ENCODE measurements around the gene DUOX2. TPM values are rescaled to one million over a fixed set of nuclear protein-coding genes. Genes with fewer than 3 reads are reported as not detected.

The DUOX2 gene
- total RNA-seq = under 1 TPM; 0.02 to 0.19 TPM

DNA sequence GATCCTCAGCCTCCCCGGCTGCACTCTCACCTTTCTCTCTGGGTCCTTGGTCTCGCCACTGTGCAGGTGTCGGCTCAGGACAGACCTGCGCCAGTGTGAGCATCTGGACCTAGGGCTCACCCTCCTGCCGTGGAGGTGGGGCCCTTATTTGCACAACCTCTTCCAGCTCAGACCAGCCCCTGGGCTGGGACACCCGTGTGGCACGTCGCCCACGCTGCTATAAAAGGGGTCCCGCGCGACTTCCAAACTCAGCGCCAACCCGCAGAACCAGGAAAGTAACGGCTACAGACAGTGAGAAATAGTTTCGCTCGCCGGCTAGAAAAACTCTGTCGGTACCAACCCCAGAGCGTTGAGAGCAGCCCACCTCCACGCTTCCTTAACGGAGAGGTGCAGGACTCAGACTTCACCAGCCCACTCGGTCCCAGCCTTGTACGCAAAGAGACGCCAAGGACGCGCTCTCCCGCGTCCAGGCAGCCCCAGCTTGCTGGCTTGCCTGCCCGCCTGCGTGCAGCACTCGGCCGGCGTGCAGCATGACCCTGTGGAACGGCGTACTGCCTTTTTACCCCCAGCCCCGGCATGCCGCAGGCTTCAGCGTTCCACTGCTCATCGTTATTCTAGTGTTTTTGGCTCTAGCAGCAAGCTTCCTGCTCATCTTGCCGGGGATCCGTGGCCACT, at the start of gene DUOX2, which contains the start of gene DUOXA2:
Gene DUOX2, minus strand, starts transcription at position 97 of the 675 bp plus-strand sequence. CDS start 761 bp downstream, outside the sequence.
Gene DUOXA2, plus strand, starts transcription at position 251 of the 675 bp plus-strand sequence. Its CDS starts 280 bp downstream, at position 531.
- CTCF ChIA-PET = interaction anchor here (0.8 to 1.0 kb wide), 2 partner anchors 11 to 21 kb away, joined by 3 read pairs; no protein-coding TSS in a partner anchor
- no peak for DNase-seq
- Mint-ChIP-seq H3K27ac (no peak within 1 kb of the TSS), H3K27me3 (peaks cover 70% of the 10 kb centered on the region), H3K9me3 (no peaks in the 10 kb centered on the region), H3K36me3 (no peaks in the 10 kb centered on the region), H3K4me3 (no peak within 1 kb of the TSS), H3K4me1 (ENCODE audit: low read depth) (peaks cover 38% of the 10 kb centered on the region)
- intact Hi-C loops (cut with micrococcal nuclease) = no loop called here
- POLR2A ChIA-PET = no interaction called here

- DNase-seq = no peak
- no peaks in the 10 kb centered on the region for H3K36me3 Mint-ChIP-seq
- ChIA-PET POLR2A (interaction anchor here (0.6 to 1.9 kb wide), 6 partner anchors 24 to 239 kb away, joined by 3 to 9 read pairs (median 4); partner anchors contain the start of gene SHF), CTCF (interaction anchor here (0.6 to 3.5 kb wide), 27 partner anchors 8 to 451 kb away, joined by 3 to 60 read pairs (median 4); partner anchors contain the start of gene SORD)
- H3K27ac Mint-ChIP-seq = no peak overlapping the region
- H3K27me3 Mint-ChIP-seq = no peaks in the 10 kb centered on the region
- peaks cover 15% of the 10 kb centered on the region for H3K4me1 Mint-ChIP-seq (ENCODE audit: low read depth)
- no peaks in the 10 kb centered on the region for H3K9me3 Mint-ChIP-seq
- no peak overlapping the region for H3K4me3 Mint-ChIP-seq
- intact Hi-C loops (cut with micrococcal nuclease) = loop anchor here (2.0 kb wide), 1 partner anchor 293 kb away; no protein-coding TSS in a partner anchor
Measured at GRCh38 chr15:45163508-45163856, 49.5 kb upstream of the DUOX2 start.

DNA sequence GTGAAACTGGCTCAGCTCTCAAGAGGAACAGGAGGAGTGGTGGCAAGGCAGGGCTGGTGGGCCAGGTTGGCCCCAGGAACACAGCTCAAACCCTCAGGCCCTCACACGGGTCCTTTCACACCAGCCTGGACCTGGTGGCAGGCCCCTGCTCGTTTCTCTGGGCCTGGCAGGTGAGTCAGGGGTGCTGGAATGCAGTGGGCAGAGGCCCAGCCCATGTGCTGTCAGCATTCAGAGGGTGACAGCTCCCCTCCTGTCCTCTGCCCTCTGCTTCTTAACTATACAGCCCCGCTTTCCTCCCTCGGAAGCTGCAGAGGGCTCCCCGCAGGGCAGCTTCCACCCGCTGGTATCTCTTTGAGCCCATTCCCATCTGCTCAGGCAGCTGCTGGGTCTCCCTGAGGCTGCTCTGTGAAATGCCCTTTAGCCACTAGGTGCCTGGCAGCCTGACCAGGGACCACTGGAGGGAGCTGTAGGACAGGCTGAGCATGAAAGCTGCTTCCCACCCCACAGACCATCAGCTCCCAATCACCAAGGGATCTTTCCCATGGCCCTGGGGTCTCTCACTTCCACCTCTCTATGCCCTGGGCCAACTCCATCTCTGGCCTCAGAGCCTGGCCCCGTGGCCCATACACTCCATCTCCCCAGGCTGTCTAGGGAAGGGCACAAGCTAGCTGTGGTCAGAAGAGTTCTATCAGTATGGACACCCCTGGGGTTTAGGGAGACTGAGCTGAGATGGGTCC, 49.0 kb upstream of the DUOX2 start:
- Mint-ChIP-seq H3K4me3 (no peak overlapping the region), H3K9me3 (no peaks in the 10 kb centered on the region), H3K27me3 (no peaks in the 10 kb centered on the region), H3K36me3 (no peaks in the 10 kb centered on the region), H3K27ac (no peak overlapping the region), H3K4me1 (ENCODE audit: low read depth) (peaks cover 17% of the 10 kb centered on the region)
- peak; percentile 75 for DNase-seq
- CTCF ChIA-PET = interaction anchor here (0.6 to 3.5 kb wide), 27 partner anchors 8 to 451 kb away, joined by 3 to 60 read pairs (median 4); partner anchors contain the start of gene SORD
- intact Hi-C loops (cut with micrococcal nuclease) = loop anchor here (2.0 kb wide), 1 partner anchor 294 kb away; no protein-coding TSS in a partner anchor
- POLR2A ChIA-PET = interaction anchor here (0.6 to 1.9 kb wide), 5 partner anchors 24 to 240 kb away, joined by 3 to 9 read pairs (median 6); partner anchors contain the start of gene SHF

DNA sequence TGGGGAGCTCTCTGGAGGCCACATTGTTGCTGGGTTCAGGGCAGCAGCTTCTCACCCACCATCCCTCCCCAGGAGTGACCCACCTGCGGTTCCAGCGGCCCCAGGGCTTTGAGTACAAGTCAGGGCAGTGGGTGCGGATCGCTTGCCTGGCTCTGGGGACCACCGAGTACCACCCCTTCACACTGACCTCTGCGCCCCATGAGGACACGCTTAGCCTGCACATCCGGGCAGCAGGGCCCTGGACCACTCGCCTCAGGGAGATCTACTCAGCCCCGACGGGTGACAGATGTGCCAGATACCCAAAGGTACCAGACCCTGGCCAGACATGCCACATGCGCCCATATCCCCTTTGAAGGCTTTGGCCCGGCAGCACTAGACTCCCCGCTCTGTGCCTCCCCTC, 47.7 kb upstream of the DUOX2 start:
- no peak overlapping the region for H3K27ac Mint-ChIP-seq
- CTCF ChIA-PET = interaction anchor here (0.6 to 3.5 kb wide), 5 partner anchors 44 to 340 kb away, joined by 3 to 18 read pairs (median 4); no protein-coding TSS in a partner anchor
- H3K4me1 Mint-ChIP-seq (ENCODE audit: low read depth) = peaks cover 29% of the 10 kb centered on the region
- no peaks in the 10 kb centered on the region for H3K27me3 Mint-ChIP-seq
- DNase-seq = no peak
- intact Hi-C loops (cut with micrococcal nuclease) = loop anchor here (2.0 kb wide), 1 partner anchor 295 kb away; no protein-coding TSS in a partner anchor
- POLR2A ChIA-PET = interaction anchor here (1.0 to 1.9 kb wide), 2 partner anchors 37 to 39 kb away, joined by 3 to 5 read pairs; no protein-coding TSS in a partner anchor
- no peaks in the 10 kb centered on the region for H3K9me3 Mint-ChIP-seq
- H3K4me3 Mint-ChIP-seq = no peak overlapping the region
- H3K36me3 Mint-ChIP-seq = peaks cover 1% of the 10 kb centered on the region

DNA sequence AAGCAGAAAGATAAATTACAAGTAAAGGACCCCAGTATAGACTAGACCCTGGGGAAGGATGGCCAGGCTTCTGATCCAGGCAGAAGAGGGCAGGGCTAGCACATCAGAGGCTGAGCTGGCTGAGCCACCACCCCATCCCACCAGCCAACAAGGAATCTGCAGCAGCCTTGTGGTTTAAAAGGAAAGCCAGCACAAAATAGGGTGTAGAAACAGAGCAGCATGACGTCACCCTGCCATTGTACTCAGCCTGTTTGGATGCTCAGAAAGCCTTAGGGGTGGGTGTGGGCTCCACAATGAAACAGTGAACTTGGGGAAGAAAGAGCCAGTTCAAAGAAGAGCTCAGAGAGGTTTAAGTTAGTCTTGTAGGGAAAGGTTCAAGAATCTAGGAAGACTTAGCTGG, 44.0 kb upstream of the DUOX2 start:
- H3K27ac Mint-ChIP-seq = peak overlapping the region; percentile 55
- H3K27me3 Mint-ChIP-seq = no peaks in the 10 kb centered on the region
- POLR2A ChIA-PET = interaction anchor here (1.0 kb wide), 1 partner anchor 244 kb away, joined by 3 read pairs; a partner anchor contains a TSS
- intact Hi-C loops (cut with micrococcal nuclease) = no loop called here
- DNase-seq = peak; percentile 28
- H3K36me3 Mint-ChIP-seq = peaks cover 2% of the 10 kb centered on the region
- H3K4me1 Mint-ChIP-seq (ENCODE audit: low read depth) = peaks cover 16% of the 10 kb centered on the region
- CTCF ChIA-PET = interaction anchor here (0.7 to 4.2 kb wide), 4 partner anchors 11 to 47 kb away, joined by 3 to 17 read pairs (median 3); no protein-coding TSS in a partner anchor
- H3K9me3 Mint-ChIP-seq = no peaks in the 10 kb centered on the region
- no peak overlapping the region for H3K4me3 Mint-ChIP-seq

DNA sequence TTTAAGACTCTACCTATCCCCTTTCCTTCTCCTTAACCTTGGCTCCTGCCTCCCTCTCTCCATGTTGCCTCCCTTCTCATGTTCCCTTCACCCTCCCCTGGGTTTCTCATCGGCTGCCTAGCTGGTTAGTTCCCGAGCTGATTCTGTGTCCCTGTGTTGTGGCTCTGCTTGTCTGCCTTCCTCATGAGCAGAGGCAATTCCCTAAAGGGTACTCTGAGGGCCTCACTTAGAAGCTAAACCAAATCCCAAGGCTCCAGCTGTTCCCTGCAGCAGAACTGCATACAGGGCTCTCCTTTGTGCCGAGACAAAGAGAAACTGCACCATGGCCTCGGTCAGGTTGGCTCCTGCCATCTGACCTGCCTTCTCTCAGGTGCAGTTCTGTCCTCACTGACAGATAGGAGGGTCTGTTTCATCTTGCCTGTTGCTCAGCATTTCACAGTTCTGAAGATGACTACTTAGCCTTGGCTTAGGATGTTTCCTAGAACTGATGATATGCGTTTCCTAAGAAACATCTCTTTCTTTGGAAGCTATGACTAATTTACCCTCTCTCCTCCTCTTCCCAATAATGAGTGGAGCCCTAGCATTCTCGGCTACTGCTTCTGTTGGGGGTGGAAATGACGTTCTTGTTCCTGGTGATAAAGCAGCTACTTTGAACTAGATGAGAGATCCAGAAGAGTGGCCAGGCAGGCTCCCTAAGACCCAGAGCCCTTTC, 42.9 kb upstream of the DUOX2 start:
- Mint-ChIP-seq H3K27ac (peak overlapping the region; percentile 82), H3K9me3 (no peaks in the 10 kb centered on the region), H3K36me3 (peaks cover 8% of the 10 kb centered on the region), H3K27me3 (no peaks in the 10 kb centered on the region), H3K4me3 (no peak overlapping the region), H3K4me1 (ENCODE audit: low read depth) (peaks cover 16% of the 10 kb centered on the region)
- intact Hi-C loops (cut with micrococcal nuclease) = no loop called here
- CTCF ChIA-PET = interaction anchor here (1.0 to 4.2 kb wide), 5 partner anchors 11 to 39 kb away, joined by 3 to 17 read pairs (median 3); no protein-coding TSS in a partner anchor
- DNase-seq = peak; percentile 29
- POLR2A ChIA-PET = no interaction called here

DNA sequence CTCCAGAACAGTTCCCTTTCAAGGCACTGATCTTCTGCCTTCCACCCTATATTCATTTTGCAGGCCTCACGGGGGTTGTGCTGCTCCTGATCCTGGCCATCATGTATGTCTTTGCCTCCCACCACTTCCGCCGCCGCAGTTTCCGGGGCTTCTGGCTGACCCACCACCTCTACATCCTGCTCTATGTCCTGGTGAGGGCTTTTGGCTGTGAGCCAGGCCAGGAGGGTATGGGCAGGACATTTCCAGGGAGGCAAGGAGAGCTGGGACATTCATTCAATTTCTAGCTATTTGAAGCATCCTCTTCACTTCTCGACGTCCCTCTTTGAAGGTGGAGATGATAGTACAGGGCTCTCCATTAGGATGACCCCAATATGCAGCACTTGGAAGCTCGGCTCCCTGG, 41.8 kb upstream of the DUOX2 start:
- POLR2A ChIA-PET = no interaction called here
- intact Hi-C loops (cut with micrococcal nuclease) = no loop called here
- Mint-ChIP-seq H3K36me3 (peaks cover 8% of the 10 kb centered on the region), H3K4me1 (ENCODE audit: low read depth) (peaks cover 16% of the 10 kb centered on the region), H3K27me3 (no peaks in the 10 kb centered on the region), H3K9me3 (no peaks in the 10 kb centered on the region), H3K4me3 (no peak overlapping the region), H3K27ac (no peak overlapping the region)
- CTCF ChIA-PET = interaction anchor here (1.0 to 4.2 kb wide), 6 partner anchors 8 to 42 kb away, joined by 3 to 17 read pairs (median 5); no protein-coding TSS in a partner anchor
- DNase-seq = no peak

DNA sequence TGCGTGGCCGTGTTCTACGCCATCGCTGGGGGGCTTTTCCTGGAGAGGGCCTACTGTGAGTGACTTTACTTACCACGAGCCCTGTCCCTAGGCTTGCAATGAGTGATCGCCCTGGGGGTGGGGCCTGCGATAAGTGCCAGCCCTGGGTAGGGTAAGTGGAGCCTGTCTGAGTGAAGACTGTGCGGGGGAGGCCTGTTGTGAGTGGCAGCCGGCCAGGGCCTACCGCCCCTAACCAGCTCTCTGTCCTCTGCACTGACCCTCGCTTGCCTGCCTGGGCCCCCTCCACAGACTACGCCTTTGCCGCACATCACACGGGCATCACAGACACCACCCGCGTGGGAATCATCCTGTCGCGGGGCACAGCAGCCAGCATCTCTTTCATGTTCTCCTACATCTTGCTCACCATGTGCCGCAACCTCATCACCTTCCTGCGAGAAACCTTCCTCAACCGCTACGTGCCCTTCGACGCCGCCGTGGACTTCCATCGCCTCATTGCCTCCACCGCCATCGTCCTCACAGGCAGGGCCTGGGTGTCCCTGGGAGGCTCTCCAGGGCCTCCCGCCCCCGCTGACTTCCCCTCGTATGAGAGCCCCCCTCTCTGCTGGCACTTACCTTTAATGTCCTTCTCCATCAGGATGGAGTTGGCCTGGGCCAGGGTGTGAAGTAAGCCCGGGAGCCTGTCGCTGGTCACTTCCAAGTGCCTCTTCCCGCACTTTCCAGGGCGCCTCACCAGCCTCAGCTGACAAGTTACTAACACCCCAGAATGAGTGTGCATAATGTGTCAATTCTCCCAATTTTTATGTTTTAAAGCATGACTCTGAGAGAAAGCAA, 38.2 kb upstream of the DUOX2 start:
- Mint-ChIP-seq H3K4me3 (no peak overlapping the region), H3K27me3 (no peaks in the 10 kb centered on the region), H3K27ac (no peak overlapping the region), H3K9me3 (no peaks in the 10 kb centered on the region), H3K36me3 (peaks cover 8% of the 10 kb centered on the region), H3K4me1 (ENCODE audit: low read depth) (peaks cover 7% of the 10 kb centered on the region)
- intact Hi-C loops (cut with micrococcal nuclease) = no loop called here
- ChIA-PET POLR2A (no interaction called here), CTCF (no interaction called here)
- no peak for DNase-seq

- CTCF ChIA-PET = no interaction called here
- Mint-ChIP-seq H3K4me3 (no peak overlapping the region), H3K4me1 (ENCODE audit: low read depth) (no peaks in the 10 kb centered on the region), H3K9me3 (no peaks in the 10 kb centered on the region), H3K27ac (no peak overlapping the region), H3K27me3 (no peaks in the 10 kb centered on the region), H3K36me3 (peaks cover 6% of the 10 kb centered on the region)
- no peak for DNase-seq
- POLR2A ChIA-PET = no interaction called here
- intact Hi-C loops (cut with micrococcal nuclease) = no loop called here
Measured at GRCh38 chr15:45150997-45151396, 37.0 kb upstream of the DUOX2 start.

GRCh38 chr15:45150481-45150880, 36.5 kb upstream of the DUOX2 start:
- intact Hi-C loops (cut with micrococcal nuclease) = no loop called here
- ChIA-PET POLR2A (interaction anchor here (1.1 kb wide), 1 partner anchor 242 kb away, joined by 3 read pairs; no protein-coding TSS in a partner anchor), CTCF (interaction anchor here (1.5 kb wide), 1 partner anchor 32 kb away, joined by 5 read pairs; no protein-coding TSS in a partner anchor)
- Mint-ChIP-seq H3K9me3 (no peaks in the 10 kb centered on the region), H3K4me1 (ENCODE audit: low read depth) (no peaks in the 10 kb centered on the region), H3K36me3 (peaks cover 6% of the 10 kb centered on the region), H3K27ac (no peak overlapping the region), H3K27me3 (no peaks in the 10 kb centered on the region), H3K4me3 (no peak overlapping the region)
- no peak for DNase-seq

- Mint-ChIP-seq H3K27me3 (no peaks in the 10 kb centered on the region), H3K36me3 (peaks cover 6% of the 10 kb centered on the region), H3K4me3 (no peak overlapping the region), H3K4me1 (ENCODE audit: low read depth) (no peaks in the 10 kb centered on the region), H3K27ac (no peak overlapping the region), H3K9me3 (no peaks in the 10 kb centered on the region)
- ChIA-PET POLR2A (no interaction called here), CTCF (no interaction called here)
- intact Hi-C loops (cut with micrococcal nuclease) = no loop called here
- no peak for DNase-seq
Measured at GRCh38 chr15:45149060-45149459, 35.1 kb upstream of the DUOX2 start.

All from activated CD4-positive, alpha-beta memory T cell treated with anti-CD3 and anti-CD28 coated beads for 36 hours (primary cell).